Psoas muscle (tissue), 8 donors: ENCODE measurements around the gene KCNJ13. TPM values are rescaled to one million over a fixed set of nuclear protein-coding genes. Genes with fewer than 3 reads are reported as not detected.

Experiments used
- ATAC-seq, 4 donors: fragments of 200-7000 bp; cut with Tn5 transposase; one replicate each; pipeline ENCODE4 v1.9.1; 2020; ENCODE audit warnings: moderate library complexity in 3 of 4, mild to moderate bottlenecking in 2 of 4
- DNase-seq, 2 donors: peaks; one replicate each; pipeline ENCODE4 v3.0.0-alpha.2; 2020
- H3K27ac ChIP-seq: fragments of 200-600 bp; one replicate; pipeline ENCODE4 v1.8.0; 2022
- H3K27me3 ChIP-seq, 3 donors: fragments of 200-600 bp in 1 of 3; one replicate each; pipeline versions ENCODE4 v1.6.1 to v1.8.0; 2013 to 2022; ENCODE audit warnings: low read length in 2 of 3, mild to moderate bottlenecking in 2 of 3, moderate library complexity in 1 of 3; ENCODE audit not compliant: insufficient read depth in 3 of 3
- H3K36me3 ChIP-seq, 2 donors: fragments of 200-600 bp in 1 of 2; one replicate each; pipeline versions ENCODE4 v1.6.1 to v1.8.0; 2013 to 2022; ENCODE audit warnings: low read depth in 1 of 2, mild to moderate bottlenecking in 1 of 2, moderate library complexity in 1 of 2; ENCODE audit not compliant: insufficient read depth in 1 of 2
- H3K4me1 ChIP-seq: fragments of 200-600 bp; one replicate; pipeline ENCODE4 v1.8.0; 2022
- H3K4me3 ChIP-seq: fragments of 200-600 bp; one replicate; pipeline ENCODE4 v1.8.0; 2022; ENCODE audit warnings: mild to moderate bottlenecking
- H3K9me3 ChIP-seq: fragments of 200-600 bp; one replicate; pipeline ENCODE4 v1.8.0; 2022
- CTCF ChIP-seq: fragments of 200-600 bp; IDR thresholded peaks from one replicate; pipeline ENCODE4 v1.8.0; 2022; ENCODE audit warnings: antibody characterized with exemption
- WGBS, 3 donors: extraction: QIAGEN DNeasy Blood & Tissue Kit; methylation state at CpG; one replicate each; pipeline versions ENCODE4 v1.1.6 to v1.1.7; 2013; 5-methylcytosine and 5-hydroxymethylcytosine counted together
- intact Hi-C, 2 donors: fragments of 100-400 bp; cut with DNase I; formaldehyde crosslinking; loops; one replicate each; pipeline versions ENCODE4 v1.11.0 to v1.14.2; 2022
- long read RNA-seq, 2 donors: library from polyadenylated mRNA; unstranded; transcript quantifications; one replicate each; pipeline ENCODE4 v2.0.0, GENCODE V29; 2021
- polyA plus RNA-seq, 3 donors: library from polyadenylated mRNA; stranded (reverse); fragments of 200-250 nt; gene quantifications; one replicate each; pipeline ENCODE4 v1.2.3, GENCODE V29; 2013
- total RNA-seq, 4 donors: library from RNA; stranded (reverse); fragmentation: NEBNext Ultra II Directional in 2 of 4; extraction: Animal tissue kit (Norgen Biotek cat#: 25700) in 2 of 4; gene quantifications; one replicate each; pipeline versions ENCODE4 v1.2.1 to v1.2.4, GENCODE V29; 2021 to 2023
- donor health status: healthy with polysubstance abuse.
- donor health status: DM: no; HTN: no; CAD: no; lungs with moderate emphysema.
- donor health status: Bipolar disorder and iron deficiency.
- donor health status: healthy.
- donor health status: DM: yes; HTN: yes; CAD: no.
- donor health status: DM: no; HTN: no; CAD: no.
- donor health status: DM: no; HTN: no; CAD: no.
- donor health status: DM: yes; HTN: yes; CAD: no.

Gene KCNJ13
- total RNA-seq = not detected
- polyA plus RNA-seq = under 1 TPM in 1 of 3 donors, not detected in 2; 0.03 TPM
- long read RNA-seq, donor 1 = 0 reads
- long read RNA-seq, donor 2 = 0 reads

GRCh38 chr2:232776435-232776834 lies at the start of gene KCNJ13:
KCNJ13 (minus strand) TSS chr2:232776565; CDS start chr2:232771362, 5,203 bp downstream.
- WGBS, 3 donors = 88 to 100% (median 96%) methylated on average over 1 of the region's 1 CpG
- peaks cover 2 to 33% of the 10 kb centered on the region in 2 donors for H3K36me3 ChIP-seq
- no peak within 1 kb of the TSS for H3K27ac ChIP-seq
- DNase-seq (no peak), ATAC-seq (no peak)
- no peaks in the 10 kb centered on the region for H3K27me3 ChIP-seq
- intact Hi-C loops = no loop called here
- H3K9me3 ChIP-seq = no peaks in the 10 kb centered on the region
- H3K4me3 ChIP-seq = no peak within 1 kb of the TSS
- TF ChIP-seq CTCF = no peak
- no peaks in the 10 kb centered on the region for H3K4me1 ChIP-seq

DNA sequence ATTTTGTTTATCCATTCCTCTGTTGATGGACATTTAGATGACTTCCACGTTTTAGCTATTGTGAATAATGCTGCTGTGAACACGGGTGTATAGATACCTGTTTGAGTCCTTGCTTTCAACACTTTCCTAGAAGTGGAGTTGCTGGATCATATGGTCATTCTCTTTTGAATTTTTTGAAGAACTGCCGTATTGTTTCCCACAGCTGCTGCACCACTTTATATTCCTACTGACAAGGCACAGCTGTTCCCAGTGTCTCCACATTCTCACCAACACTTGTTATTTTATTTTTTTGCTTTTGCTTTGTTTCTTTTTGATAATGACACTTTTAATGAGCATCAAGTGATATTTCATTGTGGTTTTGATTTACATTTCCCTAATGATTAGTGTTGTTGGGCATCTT lies 41.4 kb upstream of the KCNJ13 start:
- no peak for TF ChIP-seq CTCF
- WGBS, 3 donors = 57 to 79% (median 64%) methylated on average over 3 of the region's 3 CpGs
- peaks cover 8% of the 10 kb centered on the region for H3K4me1 ChIP-seq
- H3K4me3 ChIP-seq = no peak overlapping the region
- intact Hi-C loops = no loop called here
- no peak overlapping the region for H3K27ac ChIP-seq
- DNase-seq (no peak), ATAC-seq (no peak)
- H3K27me3 ChIP-seq = no peaks in the 10 kb centered on the region
- H3K36me3 ChIP-seq = peaks cover 9 to 98% of the 10 kb centered on the region in 2 donors
- no peaks in the 10 kb centered on the region for H3K9me3 ChIP-seq

GRCh38 chr2:232816657-232817056 lies 40.3 kb upstream of the KCNJ13 start:
- H3K36me3 ChIP-seq = peaks cover 9 to 98% of the 10 kb centered on the region in 2 donors

DNA sequence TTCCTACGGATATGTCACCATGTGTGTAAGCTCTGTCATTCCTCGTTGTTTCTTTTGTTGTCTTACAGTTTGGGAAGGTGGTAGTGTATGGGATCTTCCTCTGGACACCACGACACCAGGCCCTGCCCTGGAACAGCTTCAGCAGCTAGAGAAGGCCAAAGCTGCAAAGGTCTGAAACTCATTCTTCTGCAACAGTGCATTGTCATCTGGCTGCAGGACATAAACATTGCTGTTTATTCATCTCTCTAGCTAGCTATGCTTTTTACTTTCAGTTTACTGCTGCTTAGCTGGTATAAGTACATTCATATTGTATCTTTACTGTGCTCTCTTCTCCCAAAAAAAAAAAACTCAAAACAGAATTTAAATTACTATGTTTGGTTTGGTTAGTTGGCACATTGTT lies 39.2 kb upstream of the KCNJ13 start:
- no peak for TF ChIP-seq CTCF
- Histone ChIP-seq H3K4me3 (no peak overlapping the region), H3K4me1 (peaks cover 8% of the 10 kb centered on the region), H3K9me3 (no peaks in the 10 kb centered on the region), H3K27ac (no peak overlapping the region), H3K27me3 (no peaks in the 10 kb centered on the region), H3K36me3 (peaks cover 6 to 98% of the 10 kb centered on the region in 2 donors)
- ATAC-seq = no peak
- WGBS, 3 donors = 87 to 93% (median 89%) methylated on average over 3 of the region's 3 CpGs
- DNase-seq = no peak
- intact Hi-C loops = no loop called here

More at GRCh38 chr2:232816657-232817056, 40.3 kb upstream of the KCNJ13 start:
- H3K27ac ChIP-seq = no peak overlapping the region
- H3K4me1 ChIP-seq = peaks cover 8% of the 10 kb centered on the region
- ATAC-seq = peak; percentile 56 to 90 (median 77)
- TF ChIP-seq CTCF = no peak
- H3K27me3 ChIP-seq = no peaks in the 10 kb centered on the region
- H3K4me3 ChIP-seq = no peak overlapping the region
- intact Hi-C loops = no loop called here
- WGBS, 3 donors = 60 to 69% (median 68%) methylated on average over 10 of the region's 10 CpGs
- DNase-seq = no peak
- H3K9me3 ChIP-seq = no peaks in the 10 kb centered on the region

DNA sequence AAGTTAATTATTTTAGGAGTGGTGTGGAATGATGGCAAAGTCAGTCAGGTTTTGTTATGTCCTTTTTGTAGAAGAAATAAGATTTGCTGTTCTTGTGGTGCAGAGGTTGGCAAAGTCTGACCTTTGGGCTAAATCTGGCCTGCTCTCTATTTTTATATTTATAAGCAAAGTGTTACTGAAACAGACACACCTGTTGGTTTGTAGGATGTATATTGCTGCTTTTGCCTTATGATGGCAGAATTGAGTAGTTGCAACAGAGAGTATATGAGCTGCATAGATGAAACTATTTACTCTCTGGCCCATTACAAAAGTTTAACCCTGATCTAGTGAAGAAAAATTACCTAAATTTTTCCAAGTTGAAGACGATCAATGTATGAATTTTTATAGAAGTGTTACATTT lies 34.1 kb upstream of the KCNJ13 start:
- Histone ChIP-seq H3K36me3 (peaks cover 16 to 96% of the 10 kb centered on the region in 2 donors), H3K4me3 (no peak overlapping the region), H3K9me3 (no peaks in the 10 kb centered on the region), H3K27me3 (no peaks in the 10 kb centered on the region), H3K4me1 (peaks cover 8% of the 10 kb centered on the region), H3K27ac (peak overlapping the region; percentile 59)
- ATAC-seq (peak in 1 of 4 donors; percentile 16), DNase-seq (no peak)
- no peak for TF ChIP-seq CTCF
- intact Hi-C loops = no loop called here
- 90 to 96% (median 91%) methylated on average over 1 of the region's 1 CpG for WGBS, 3 donors
